GM12873 (cell line): ENCODE results near the gene CHURC1.

ENCODE experiments used
- TF ChIP-seq, protein P1 (sequence below): IDR thresholded peaks from 2 replicates; pipeline ENCODE4 v1.5.1; 2012; ENCODE audit warnings: low read depth, mild to moderate bottlenecking, moderate library complexity, low read length, control low read depth; ENCODE audit not compliant: insufficient read depth; ENCODE audit errors: missing control alignments

CHURC1 gene

DNA sequence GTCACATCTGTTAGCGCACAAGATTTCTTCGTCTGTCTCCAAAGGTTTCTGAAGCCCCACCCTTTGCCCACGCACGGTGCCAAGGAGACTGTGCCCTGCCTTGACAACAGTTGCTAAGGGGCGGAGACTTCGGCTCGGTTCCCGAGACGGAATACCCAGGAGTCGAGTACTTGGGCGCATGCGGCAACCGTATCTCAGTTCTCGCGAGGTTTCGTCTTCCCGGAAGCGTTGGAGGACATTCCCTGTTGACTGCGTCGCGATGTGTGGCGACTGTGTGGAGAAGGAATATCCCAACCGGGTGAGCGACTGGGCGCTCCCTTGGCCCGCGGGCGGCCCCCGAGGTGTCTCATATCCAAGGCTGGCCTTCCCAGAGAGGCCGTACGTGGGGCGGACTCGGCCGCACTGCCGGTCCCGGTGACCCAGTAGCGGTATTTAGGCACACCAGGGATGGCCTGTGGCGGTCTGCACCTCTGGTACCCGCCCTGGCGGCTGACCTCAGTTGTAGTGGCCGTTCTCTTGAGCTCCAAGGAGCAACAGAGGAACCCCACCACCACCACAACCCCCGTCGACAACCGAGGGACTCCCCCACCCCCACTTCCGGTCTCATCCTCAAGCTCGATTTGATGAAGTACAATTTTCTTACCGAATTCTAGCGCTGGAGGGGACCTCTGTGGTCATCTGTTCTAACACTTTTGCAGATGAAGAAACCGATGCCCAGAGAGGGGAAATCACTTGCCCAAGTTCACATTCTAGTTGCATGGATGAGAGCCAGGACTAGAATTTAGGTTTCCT lies at the start of gene CHURC1:
CHURC1 (plus strand) TSS at position 219 of the 792 bp plus-strand sequence; CDS start at position 260, 41 bp downstream.
- TF ChIP-seq, protein P1, sequence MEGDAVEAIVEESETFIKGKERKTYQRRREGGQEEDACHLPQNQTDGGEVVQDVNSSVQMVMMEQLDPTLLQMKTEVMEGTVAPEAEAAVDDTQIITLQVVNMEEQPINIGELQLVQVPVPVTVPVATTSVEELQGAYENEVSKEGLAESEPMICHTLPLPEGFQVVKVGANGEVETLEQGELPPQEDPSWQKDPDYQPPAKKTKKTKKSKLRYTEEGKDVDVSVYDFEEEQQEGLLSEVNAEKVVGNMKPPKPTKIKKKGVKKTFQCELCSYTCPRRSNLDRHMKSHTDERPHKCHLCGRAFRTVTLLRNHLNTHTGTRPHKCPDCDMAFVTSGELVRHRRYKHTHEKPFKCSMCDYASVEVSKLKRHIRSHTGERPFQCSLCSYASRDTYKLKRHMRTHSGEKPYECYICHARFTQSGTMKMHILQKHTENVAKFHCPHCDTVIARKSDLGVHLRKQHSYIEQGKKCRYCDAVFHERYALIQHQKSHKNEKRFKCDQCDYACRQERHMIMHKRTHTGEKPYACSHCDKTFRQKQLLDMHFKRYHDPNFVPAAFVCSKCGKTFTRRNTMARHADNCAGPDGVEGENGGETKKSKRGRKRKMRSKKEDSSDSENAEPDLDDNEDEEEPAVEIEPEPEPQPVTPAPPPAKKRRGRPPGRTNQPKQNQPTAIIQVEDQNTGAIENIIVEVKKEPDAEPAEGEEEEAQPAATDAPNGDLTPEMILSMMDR: no peak

DNA sequence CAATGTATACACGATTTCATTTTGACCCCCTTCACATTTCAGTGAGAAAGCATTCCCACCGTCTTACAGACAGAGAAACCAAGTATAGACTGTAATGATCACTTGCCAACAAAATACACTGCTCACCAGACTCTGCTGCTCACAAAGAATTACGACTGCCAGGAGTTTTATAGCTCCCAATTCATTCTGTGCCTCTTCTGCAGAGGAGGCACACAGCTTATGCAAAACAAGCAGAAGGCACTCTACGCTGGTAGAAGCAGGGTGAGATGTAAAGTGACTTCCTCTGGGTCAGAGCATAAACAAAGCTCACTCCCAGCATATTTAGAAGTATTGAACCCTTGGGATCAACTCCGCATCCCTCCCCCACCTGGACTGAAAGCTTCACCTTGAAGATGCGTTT lies 49.1 kb upstream of the CHURC1 start:
- TF ChIP-seq, protein P1: no peak

DNA sequence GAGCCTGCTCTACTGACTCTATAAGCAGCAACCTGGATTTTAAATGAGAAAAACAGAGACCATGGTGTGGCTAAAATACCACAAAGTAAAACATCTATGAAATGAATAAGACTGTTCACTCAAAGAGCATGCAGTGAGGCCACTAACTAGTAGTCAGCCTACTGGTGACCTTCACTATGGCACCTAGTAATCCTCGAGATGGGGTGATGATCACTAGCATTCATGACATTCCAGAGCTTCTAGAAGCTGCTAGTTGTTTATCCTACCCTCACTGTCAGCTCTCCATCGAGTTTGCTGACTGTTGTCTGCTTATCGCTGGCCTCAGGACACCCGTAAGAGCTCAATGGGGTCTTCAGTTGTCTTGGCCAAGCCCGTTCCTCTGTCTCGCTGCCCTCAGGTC lies 48.3 kb upstream of the CHURC1 start:
- TF ChIP-seq, protein P1: no peak

GRCh38 chr14:64867182-64867581 lies 47.1 kb upstream of the CHURC1 start:
- TF ChIP-seq, protein P1: no peak

GRCh38 chr14:64868379-64868778 lies 45.9 kb upstream of the CHURC1 start:
- TF ChIP-seq, protein P1: no peak

DNA sequence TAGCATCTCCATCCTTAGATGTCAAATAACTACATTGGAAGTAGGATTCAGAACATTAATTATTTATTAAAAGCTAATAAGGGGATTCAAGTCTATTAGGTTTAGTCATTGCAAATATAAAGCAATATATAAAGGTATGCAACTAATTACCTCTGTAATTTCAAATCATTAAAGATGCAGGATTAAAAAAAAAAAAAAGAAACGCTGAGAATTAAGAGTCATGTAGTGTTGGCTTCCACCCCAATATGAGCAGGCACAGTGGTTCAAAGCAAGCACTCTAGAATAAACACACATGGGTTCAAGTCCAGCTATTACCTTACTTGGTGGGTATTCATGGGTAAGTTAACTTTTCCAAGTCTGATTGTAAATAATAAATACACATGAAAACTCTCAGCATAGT lies 45.4 kb upstream of the CHURC1 start:
- TF ChIP-seq, protein P1: no peak

- TF ChIP-seq, protein P1: no peak
These were observed 44.1 kb upstream of the CHURC1 start for GRCh38 chr14:64870160-64870559.
